GM18907 (cell line): Measurements from ENCODE around the gene UTP14C.
A peak's percentile ranks its signal among the peaks of the same experiment; 100 is the strongest.
"Not testable (repeated sequence)": the region's sequence is repeated elsewhere in the genome, so short reads cannot be mapped to it uniquely, and the experiment has no call there.

Experiments
- ATAC-seq: cut with Tn5 transposase; IDR thresholded peaks from one replicate; pipeline ENCODE4 v1.9.1; 2021; ENCODE audit warnings: mild to moderate bottlenecking, moderate library complexity; ENCODE audit not compliant: unreplicated experiment

UTP14C gene

GRCh38 chr13:52024481-52024880 is at the start of gene UTP14C:
Gene UTP14C, plus strand, starts transcription at chr13:52024691. Its CDS starts 4,114 bp downstream, at chr13:52028805.
- ATAC-seq: no peak

- no peak for ATAC-seq
Measured at GRCh38 chr13:51976423-51976822, 48.1 kb upstream of the UTP14C start.

GRCh38 chr13:51976890-51977289 is 47.6 kb upstream of the UTP14C start:
- ATAC-seq: no peak

- no peak for ATAC-seq
Measured at GRCh38 chr13:51977625-51978024, 46.9 kb upstream of the UTP14C start.

- no peak for ATAC-seq
Measured at GRCh38 chr13:51978796-51979556, 45.5 kb upstream of the UTP14C start.

- ATAC-seq: no peak
Measured at GRCh38 chr13:51980908-51981307, 43.6 kb upstream of the UTP14C start.

- ATAC-seq: no peak
Measured at GRCh38 chr13:51981355-51981754, 43.1 kb upstream of the UTP14C start.

GRCh38 chr13:51983292-51983691 is 41.2 kb upstream of the UTP14C start:
- ATAC-seq: not testable (repeated sequence)

GRCh38 chr13:51984904-51985303 is 39.6 kb upstream of the UTP14C start:
- ATAC-seq: not testable (repeated sequence)

GRCh38 chr13:51988988-51989618 is 35.4 kb upstream of the UTP14C start:
- ATAC-seq: no peak

GRCh38 chr13:51993713-51994112 is 30.8 kb upstream of the UTP14C start:
- no peak for ATAC-seq

GRCh38 chr13:51995677-51996551 is 28.6 kb upstream of the UTP14C start:
- ATAC-seq: no peak

GRCh38 chr13:51996641-51997040 is 27.9 kb upstream of the UTP14C start:
- no peak for ATAC-seq

GRCh38 chr13:51997186-51997585 is 27.3 kb upstream of the UTP14C start:
- ATAC-seq: no peak

- no peak for ATAC-seq
Measured at GRCh38 chr13:51997641-51998330, 26.7 kb upstream of the UTP14C start.

- no peak for ATAC-seq
Measured at GRCh38 chr13:51998723-51999509, 25.6 kb upstream of the UTP14C start.

GRCh38 chr13:51999510-51999911 is 25.0 kb upstream of the UTP14C start:
- no peak for ATAC-seq

- no peak for ATAC-seq
Measured at GRCh38 chr13:51999921-52000320, 24.6 kb upstream of the UTP14C start.

GRCh38 chr13:52001120-52001731 is 23.3 kb upstream of the UTP14C start:
- peak; percentile 92 for ATAC-seq

- ATAC-seq: no peak
Measured at GRCh38 chr13:52002361-52002760, 22.1 kb upstream of the UTP14C start.
